Measurements from ENCODE around the gene SPATA18. TPM values are rescaled to one million over a fixed set of nuclear protein-coding genes. Genes with fewer than 3 reads are reported as not detected.

SPATA18 gene
- polyA plus RNA-seq, 3 donors = 0.04 to 0.41 TPM; not detected in 1

GRCh38 chr4:52126226-52126625 is 75.1 kb downstream of the SPATA18 start:
- H3K9me3 Mint-ChIP-seq = peaks cover 7 to 29% (median 12%) of the 10 kb centered on the region in 7 donors
- no CpG with 5 or more reads among the region's 3 CpGs for WGBS (ENCODE audit: insufficient coverage)
- no peaks in the 10 kb centered on the region for H3K36me3 Mint-ChIP-seq
- Histone ChIP-seq H3K36me3 (replicated peaks in 1 of 2; ENCODE audit: control insufficient read depth in 1 of 2, insufficient read depth in 2 of 2, low read length in 2 of 2) (no peaks in the 10 kb centered on the region), H3K27ac (ENCODE audit: low read depth in 1 of 2, low read length in 2 of 2) (no peak overlapping the region), H3K4me2 (replicated peaks; ENCODE audit: extremely low read depth, low read length, poor library complexity, severe bottlenecking) (no peak overlapping the region), H3K4me3 (replicated peaks in 1 of 3; ENCODE audit: low read depth in 2 of 3, low read length in 3 of 3) (no peak overlapping the region), H3K9me3 (replicated peaks in 1 of 2; ENCODE audit: control insufficient read depth in 1 of 2, insufficient read depth in 1 of 2, low read length in 2 of 2) (peaks cover 0 to 18% of the 10 kb centered on the region in 2 donors), H3K4me1 (ENCODE audit: control insufficient read depth in 1 of 2, insufficient read depth in 2 of 2, low read length in 2 of 2) (no peaks in the 10 kb centered on the region), H3K27me3 (ENCODE audit: control insufficient read depth in 2 of 2, insufficient read depth in 2 of 2, low read length in 2 of 2) (no peaks in the 10 kb centered on the region), H4K20me1 (ENCODE audit: insufficient read depth, low read length) (no peaks in the 10 kb centered on the region), H3K79me2 (ENCODE audit: insufficient read depth, low read length) (no peaks in the 10 kb centered on the region), H2AFZ (ENCODE audit: insufficient read depth, low read depth, low read length, poor library complexity, severe bottlenecking) (no peak overlapping the region), H3K9ac (ENCODE audit: insufficient read depth, low read length, poor library complexity, severe bottlenecking) (no peak overlapping the region)
- H3K27me3 Mint-ChIP-seq (ENCODE audit: low read depth in 3 of 3) = peaks cover 2 to 7% (median 3%) of the 10 kb centered on the region in 3 donors
- no peak for TF ChIP-seq CTCF (IDR thresholded peaks at IDR 0.05)
- no peak overlapping the region for H3K4me3 Mint-ChIP-seq
- no peak overlapping the region for H3K27ac Mint-ChIP-seq
- intact Hi-C loops (cut with micrococcal nuclease) = no loop called here
- no peaks in the 10 kb centered on the region for H3K4me1 Mint-ChIP-seq
- no peak for DNase-seq

GRCh38 chr4:52126966-52127365 is 75.9 kb downstream of the SPATA18 start:
- no peaks in the 10 kb centered on the region for H3K79me2 ChIP-seq (ENCODE audit: insufficient read depth, low read length)
- H3K36me3 Mint-ChIP-seq = no peaks in the 10 kb centered on the region
- peaks cover 0 to 18% of the 10 kb centered on the region in 2 donors for H3K9me3 ChIP-seq (replicated peaks in 1 of 2; ENCODE audit: control insufficient read depth in 1 of 2, insufficient read depth in 1 of 2, low read length in 2 of 2)
- peaks cover 5 to 25% (median 13%) of the 10 kb centered on the region in 7 donors for H3K9me3 Mint-ChIP-seq
- H2AFZ ChIP-seq (ENCODE audit: insufficient read depth, low read depth, low read length, poor library complexity, severe bottlenecking) = no peak overlapping the region
- no peaks in the 10 kb centered on the region for H3K36me3 ChIP-seq (replicated peaks in 1 of 2; ENCODE audit: control insufficient read depth in 1 of 2, insufficient read depth in 2 of 2, low read length in 2 of 2)
- H3K4me3 ChIP-seq (replicated peaks in 1 of 3; ENCODE audit: low read depth in 2 of 3, low read length in 3 of 3) = no peak overlapping the region
- no peak overlapping the region for H3K4me2 ChIP-seq (replicated peaks; ENCODE audit: extremely low read depth, low read length, poor library complexity, severe bottlenecking)
- H3K9ac ChIP-seq (ENCODE audit: insufficient read depth, low read length, poor library complexity, severe bottlenecking) = no peak overlapping the region
- H3K27ac Mint-ChIP-seq = no peak overlapping the region
- H3K27me3 Mint-ChIP-seq (ENCODE audit: low read depth in 3 of 3) = peaks cover 2 to 8% (median 3%) of the 10 kb centered on the region in 3 donors
- no peak overlapping the region for H3K27ac ChIP-seq (ENCODE audit: low read depth in 1 of 2, low read length in 2 of 2)
- no peaks in the 10 kb centered on the region for H3K4me1 Mint-ChIP-seq
- intact Hi-C loops (cut with micrococcal nuclease) = no loop called here
- no peak overlapping the region for H3K4me3 Mint-ChIP-seq
- no peak for TF ChIP-seq CTCF (IDR thresholded peaks at IDR 0.05)
- H3K4me1 ChIP-seq (ENCODE audit: control insufficient read depth in 1 of 2, insufficient read depth in 2 of 2, low read length in 2 of 2) = no peaks in the 10 kb centered on the region
- no peaks in the 10 kb centered on the region for H3K27me3 ChIP-seq (ENCODE audit: control insufficient read depth in 2 of 2, insufficient read depth in 2 of 2, low read length in 2 of 2)
- 70% methylated on average over 2 of the region's 5 CpGs for WGBS (ENCODE audit: insufficient coverage)
- no peaks in the 10 kb centered on the region for H4K20me1 ChIP-seq (ENCODE audit: insufficient read depth, low read length)
- DNase-seq = no peak
